Measurements from ENCODE around the gene ATRIP. TPM values are rescaled to one million over a fixed set of nuclear protein-coding genes. Genes with fewer than 3 reads are reported as not detected.

ATRIP gene
- total and polyA plus RNA-seq, 10 of the 15 experiments (the other 5 are each of a cell fraction or from before 2014, with no cell fraction given): 1.4 to 16.0 (median 10.1) TPM

- no TSS peak for BruUV-seq (replicated peaks)
- H3K9ac ChIP-seq (ENCODE audit: control insufficient read depth, insufficient read depth, low read length): peak within 1 kb of the TSS; percentile 70
- H3K36me3 ChIP-seq (ENCODE audit: control insufficient read depth in 2 of 2, insufficient read depth in 2 of 2, low read length in 1 of 2): no peaks in the 10 kb centered on the region
- H3K4me1 ChIP-seq (ENCODE audit: control insufficient read depth, insufficient read depth, low read length): peaks cover 6% of the 10 kb centered on the region
- H2AFZ ChIP-seq (ENCODE audit: control insufficient read depth, low read depth, low read length): peak within 1 kb of the TSS; percentile 93
- H3K79me2 ChIP-seq (ENCODE audit: control insufficient read depth, insufficient read depth, low read length): no peaks in the 10 kb centered on the region
- H3K27me3 ChIP-seq (replicated peaks in 1 of 2; ENCODE audit: control insufficient read depth in 2 of 2, insufficient read depth in 2 of 2, low read length in 1 of 2): no peaks in the 10 kb centered on the region
- in situ Hi-C loops (cut with MboI): no loop called here
- ChIA-PET RAD21 (ENCODE audit: unreplicated experiment) (interaction anchor here (1.0 kb wide), 1 partner anchor 31 kb away, joined by 3 read pairs; no protein-coding TSS in a partner anchor), POLR2A (interaction anchor here (0.6 to 1.2 kb wide), 2 partner anchors 10 to 32 kb away, joined by 3 read pairs; no protein-coding TSS in a partner anchor), SMC1A (ENCODE audit: uncharacterized antibody, unreplicated experiment) (interaction anchor here (0.9 to 1.3 kb wide), 5 partner anchors 32 to 104 kb away, joined by 3 to 5 read pairs (median 3); no protein-coding TSS in a partner anchor), CTCF (interaction anchor here (0.9 to 3.0 kb wide), 4 partner anchors 32 to 159 kb away, joined by 3 to 13 read pairs (median 9); partner anchors contain the start of gene CELSR3)
- DNase-seq (ENCODE audit: low read depth, low spot score) (no peak), FAIRE-seq (no peak), ATAC-seq (peak; percentile 83)
- H3K4me3 ChIP-seq: peak within 1 kb of the TSS; percentile 73
- H3K27ac ChIP-seq (ENCODE audit: control insufficient read depth, insufficient read depth): no peak within 1 kb of the TSS
- H4K20me1 ChIP-seq (ENCODE audit: control insufficient read depth, insufficient read depth): no peaks in the 10 kb centered on the region
- no peaks in the 10 kb centered on the region for H3K9me3 ChIP-seq (replicated peaks; ENCODE audit: control insufficient read depth, insufficient read depth, low read length)
- WGBS (ENCODE audit: insufficient coverage, insufficient replicate concordance, low lambda C conversion rate, missing lambda C conversion rate): 14% methylated on average over 50 of the region's 66 CpGs
- peak within 1 kb of the TSS; percentile 96 for H3K4me2 ChIP-seq (ENCODE audit: control insufficient read depth, insufficient read depth)
- TF ChIP-seq IKZF1 (conservative IDR thresholded peaks at IDR 0.05) (peak; percentile 60; the same call in 1 of the 2 replicates), NFXL1 (IDR thresholded peaks at IDR 0.05; ENCODE audit: borderline replicate concordance) (peak; percentile 95), ZNF207 (IDR thresholded peaks at IDR 0.05; ENCODE audit: borderline replicate concordance) (no peak), TAF1 (IDR thresholded peaks at IDR 0.05; ENCODE audit: borderline replicate concordance, low read depth, low read length) (peak; percentile 32; the same call in 1 of the 2 replicates), FOS (IDR thresholded peaks at IDR 0.05; ENCODE audit: borderline replicate concordance, extremely low read depth, insufficient read length) (no peak), LARP7 (IDR thresholded peaks at IDR 0.05) (peak; percentile 15; the same call in 1 of the 2 replicates), POLR2A (IDR thresholded peaks at IDR 0.05; ENCODE audit: low read depth, low read length) (peak; percentile 71), POU2F2 (IDR thresholded peaks at IDR 0.05; ENCODE audit: borderline replicate concordance, low read depth, low read length) (no peak), EED (IDR thresholded peaks at IDR 0.05; ENCODE audit: low read depth) (peak; percentile 39; the same call in 1 of the 2 replicates)
- intact Hi-C loops (cut with micrococcal nuclease; ENCODE audit: unreplicated experiment): no loop called here
Observed at GRCh38 chr3:48504051-48504946, 57.8 kb downstream of the ATRIP start, which contains the start of gene SHISA5. TSS of gene SHISA5 (minus strand) at chr3:48504174. CDS start at chr3:48504094, 80 bp downstream.

All from GM12878 (cell line).